Neural progenitor cell (in vitro differentiated cells): ENCODE results near the gene APBB1.

Source experiments
- EZH2 ChIP-seq: fragments of 200-600 bp; sonication (generic); IDR thresholded peaks from 2 replicates; pipeline ENCODE4 v1.6.1; 2017; ENCODE audit warnings: antibody characterized with exemption, mild to moderate bottlenecking, moderate library complexity
- EZH2phosphoT487 ChIP-seq: fragments of 200-600 bp; sonication (generic); IDR thresholded peaks from 2 replicates; pipeline ENCODE4 v1.6.1; 2017; ENCODE audit warnings: antibody characterized with exemption

DNA sequence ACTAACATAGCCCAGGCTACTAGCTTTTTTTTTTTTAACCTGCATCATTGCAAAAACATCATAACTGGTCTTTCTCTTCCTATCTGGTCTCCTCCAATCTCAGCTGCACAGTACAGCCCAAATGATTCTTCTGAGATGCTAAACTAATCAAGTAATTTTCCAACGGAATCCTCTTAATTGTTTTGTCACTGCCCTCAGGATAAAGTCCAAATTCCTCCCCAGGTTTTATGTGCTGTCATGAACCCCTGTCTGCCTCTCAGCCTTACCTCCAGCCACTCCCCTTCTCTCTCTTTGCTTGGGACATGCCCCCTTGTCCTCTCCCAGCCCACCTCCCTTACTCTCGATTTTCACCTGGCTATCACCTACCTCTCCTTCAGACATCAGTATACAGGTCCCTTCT, 12.5 kb downstream of the APBB1 start:
- TF ChIP-seq EZH2: no peak
- no peak for TF ChIP-seq EZH2phosphoT487
